ENCODE measurements around the gene KCNJ2. TPM values are rescaled to one million over a fixed set of nuclear protein-coding genes. Genes with fewer than 3 reads are reported as not detected.

Gene KCNJ2
- total RNA-seq, 1 experiment from 2014 or later = 0.36 TPM

GRCh38 chr17:70128727-70129238 is 40.5 kb upstream of the KCNJ2 start:
- Histone ChIP-seq H3K9me2 (replicated peaks; ENCODE audit: low read length) (no peaks in the 10 kb centered on the region), H3K4me3 (ENCODE audit: low read length) (no peak overlapping the region), H3K9ac (ENCODE audit: low read length) (no peak overlapping the region), H3K27ac (ENCODE audit: low read length) (no peak overlapping the region), H3K4me2 (ENCODE audit: low read length) (no peak overlapping the region), H3K9me3 (ENCODE audit: low read length) (no peaks in the 10 kb centered on the region), H3K4me1 (ENCODE audit: insufficient read depth, low read length) (0 out of 2 replicates have a peak, but pooled peaks cover 7% of the 10 kb centered on the region), H3K36me3 (ENCODE audit: low read depth, low read length) (no peaks in the 10 kb centered on the region), H3K79me2 (ENCODE audit: low read length) (no peaks in the 10 kb centered on the region), H4K20me1 (ENCODE audit: low read length) (no peaks in the 10 kb centered on the region), H3K27me3 (ENCODE audit: low read length) (no peaks in the 10 kb centered on the region), H2AFZ (ENCODE audit: low read length) (no peak overlapping the region), H3F3A (ENCODE audit: low read length, unreplicated experiment) (no peaks in the 10 kb centered on the region)
- ATAC-seq (no peak), DNase-seq (no peak)
- intact Hi-C loops (cut with micrococcal nuclease) = no loop called here
- TF ChIP-seq EZH2 (IDR thresholded peaks at IDR 0.05; ENCODE audit: low read length, unreplicated experiment) (no peak), EZH2phosphoT487 (IDR thresholded peaks at IDR 0.05; ENCODE audit: borderline replicate concordance, low read length) (no peak), CTCF (conservative IDR thresholded peaks at IDR 0.05; ENCODE audit: low read depth, low read length) (no peak)
- ChIA-PET POLR2A (ENCODE audit: unreplicated experiment) (no interaction called here), CTCF (no interaction called here)
- BruUV-seq (replicated peaks) = no TSS peak

GRCh38 chr17:70130289-70130688 is 39.0 kb upstream of the KCNJ2 start:
- intact Hi-C loops (cut with micrococcal nuclease) = no loop called here
- no TSS peak for BruUV-seq (replicated peaks)

More at GRCh38 chr17:70130289-70130688, 39.0 kb upstream of the KCNJ2 start:
- Histone ChIP-seq H4K20me1 (ENCODE audit: low read length) (no peaks in the 10 kb centered on the region), H3K27me3 (ENCODE audit: low read length) (no peaks in the 10 kb centered on the region), H3K4me3 (ENCODE audit: low read length) (no peak overlapping the region), H3K9me2 (replicated peaks; ENCODE audit: low read length) (no peaks in the 10 kb centered on the region), H3F3A (ENCODE audit: low read length, unreplicated experiment) (no peaks in the 10 kb centered on the region), H3K9ac (ENCODE audit: low read length) (no peak overlapping the region), H2AFZ (ENCODE audit: low read length) (no peak overlapping the region), H3K9me3 (ENCODE audit: low read length) (no peaks in the 10 kb centered on the region), H3K79me2 (ENCODE audit: low read length) (no peaks in the 10 kb centered on the region), H3K4me1 (ENCODE audit: insufficient read depth, low read length) (0 out of 2 replicates have a peak, but pooled peaks cover 7% of the 10 kb centered on the region), H3K36me3 (ENCODE audit: low read depth, low read length) (no peaks in the 10 kb centered on the region), H3K27ac (ENCODE audit: low read length) (no peak overlapping the region), H3K4me2 (ENCODE audit: low read length) (no peak overlapping the region)
- POLR2A ChIA-PET (ENCODE audit: unreplicated experiment) = no interaction called here
- ATAC-seq = no peak
- CTCF ChIA-PET = interaction anchor here (0.6 kb wide), 1 partner anchor 278 kb away, joined by 3 read pairs; no protein-coding TSS in a partner anchor
- DNase-seq = no peak
- TF ChIP-seq EZH2phosphoT487 (IDR thresholded peaks at IDR 0.05; ENCODE audit: borderline replicate concordance, low read length) = no peak
- TF ChIP-seq EZH2 (IDR thresholded peaks at IDR 0.05; ENCODE audit: low read length, unreplicated experiment) = no peak
- TF ChIP-seq CTCF (conservative IDR thresholded peaks at IDR 0.05; ENCODE audit: low read depth, low read length) = no peak

Data from PC-3 (cell line).